ENCODE measurements around the gene FIG4. TPM values are rescaled to one million over a fixed set of nuclear protein-coding genes. Genes with fewer than 3 reads are reported as not detected.
A peak's percentile ranks its signal among the peaks of the same experiment; 100 is the strongest.
"Not testable (repeated sequence)": the region's sequence is repeated elsewhere in the genome, so short reads cannot be mapped to it uniquely, and the experiment has no call there.

Gene FIG4
- total RNA-seq, 1 experiment from 2014 or later = 15.7 TPM

GRCh38 chr6:109760208-109760607 lies 69.1 kb downstream of the FIG4 start:
- no peak for DNase-seq (ENCODE audit: low read depth)

DNA sequence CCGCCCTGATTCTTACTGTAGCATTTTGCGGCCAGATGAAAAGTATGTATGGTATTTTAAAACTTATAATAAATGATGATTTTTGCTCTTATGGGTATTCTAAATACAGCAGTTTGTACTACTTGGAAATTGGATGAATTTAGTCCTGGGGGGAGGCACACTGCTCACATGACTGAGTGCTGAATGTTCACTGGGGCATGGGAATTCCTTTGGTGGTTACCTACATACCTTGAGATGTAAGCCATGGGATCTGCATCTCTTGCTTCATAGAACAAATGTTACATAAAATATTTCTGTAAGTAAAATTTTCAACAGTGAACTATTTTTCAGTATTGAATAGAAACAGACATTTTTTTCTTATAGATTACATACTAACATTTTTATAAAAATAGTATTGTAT lies 71.1 kb downstream of the FIG4 start:
- no peak for DNase-seq (ENCODE audit: low read depth)

GRCh38 chr6:109762769-109763441 lies 71.8 kb downstream of the FIG4 start:
- DNase-seq (ENCODE audit: low read depth) = no peak

DNA sequence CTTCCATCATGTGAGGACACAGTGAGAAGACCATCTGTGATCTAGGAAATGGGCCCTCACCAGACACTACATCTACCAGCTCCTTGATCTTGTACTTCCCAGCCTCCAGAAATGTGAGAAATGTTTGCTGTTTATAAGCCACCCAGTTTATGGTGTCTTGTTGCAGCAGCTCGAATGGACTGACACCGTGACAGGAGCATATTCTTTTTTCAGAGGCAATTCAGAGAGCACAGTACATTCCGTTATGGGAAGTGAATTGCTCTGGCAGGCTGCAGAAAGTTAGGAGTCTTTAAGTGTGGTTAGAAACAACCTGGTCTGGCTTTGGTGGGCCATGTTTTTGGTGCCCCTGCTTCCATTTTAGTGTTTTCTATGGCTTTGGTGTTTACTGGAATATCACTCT lies 75.1 kb downstream of the FIG4 start:
- no peak for DNase-seq (ENCODE audit: low read depth)

DNA sequence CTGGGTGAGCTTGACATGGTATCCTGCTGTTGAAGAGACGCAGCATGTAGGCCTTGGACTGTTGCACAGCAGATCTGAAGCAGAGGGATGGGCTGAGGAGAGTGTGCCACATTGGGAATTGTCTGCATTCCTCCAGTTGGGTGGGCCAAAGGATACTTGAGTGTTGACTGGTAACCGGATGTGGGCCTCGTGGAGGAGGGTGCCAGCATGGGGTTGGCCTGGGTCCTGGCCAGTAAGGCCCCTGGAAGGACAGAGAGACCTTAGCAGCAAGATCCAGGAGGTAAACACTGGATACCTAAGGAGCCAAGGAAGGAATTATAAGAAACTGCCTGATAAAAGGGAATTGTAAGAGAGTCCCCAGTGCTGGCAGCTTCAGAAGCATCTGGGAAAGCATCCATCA lies 76.9 kb downstream of the FIG4 start:
- peak; percentile 23 for DNase-seq (ENCODE audit: low read depth)

DNA sequence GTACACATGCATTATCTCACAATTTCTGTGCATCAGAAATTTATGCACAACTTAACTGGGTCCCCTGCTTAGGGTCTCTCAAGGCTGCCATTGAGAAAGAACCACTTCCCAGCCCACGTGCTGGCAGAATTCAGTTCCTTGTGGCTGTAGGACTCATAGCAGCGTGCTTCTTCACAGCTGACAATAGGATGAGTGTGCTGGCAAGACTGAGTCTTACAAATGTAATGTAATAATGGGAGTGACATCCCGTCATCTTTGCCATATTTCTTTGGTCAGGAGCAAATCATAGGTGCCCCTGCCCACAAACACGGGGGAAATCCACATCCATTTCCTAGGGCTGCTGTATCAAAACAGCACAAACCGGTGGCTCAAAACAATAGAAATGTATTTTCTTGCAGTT lies 77.4 kb downstream of the FIG4 start:
- peak; percentile 38 for DNase-seq (ENCODE audit: low read depth)

GRCh38 chr6:109769213-109769612 lies 78.1 kb downstream of the FIG4 start:
- no peak for DNase-seq (ENCODE audit: low read depth)

- no peak for DNase-seq (ENCODE audit: low read depth)
Measured at GRCh38 chr6:109770047-109770446, 79.0 kb downstream of the FIG4 start.

- DNase-seq (ENCODE audit: low read depth) = no peak
Measured at GRCh38 chr6:109770779-109771178, 79.7 kb downstream of the FIG4 start.

DNA sequence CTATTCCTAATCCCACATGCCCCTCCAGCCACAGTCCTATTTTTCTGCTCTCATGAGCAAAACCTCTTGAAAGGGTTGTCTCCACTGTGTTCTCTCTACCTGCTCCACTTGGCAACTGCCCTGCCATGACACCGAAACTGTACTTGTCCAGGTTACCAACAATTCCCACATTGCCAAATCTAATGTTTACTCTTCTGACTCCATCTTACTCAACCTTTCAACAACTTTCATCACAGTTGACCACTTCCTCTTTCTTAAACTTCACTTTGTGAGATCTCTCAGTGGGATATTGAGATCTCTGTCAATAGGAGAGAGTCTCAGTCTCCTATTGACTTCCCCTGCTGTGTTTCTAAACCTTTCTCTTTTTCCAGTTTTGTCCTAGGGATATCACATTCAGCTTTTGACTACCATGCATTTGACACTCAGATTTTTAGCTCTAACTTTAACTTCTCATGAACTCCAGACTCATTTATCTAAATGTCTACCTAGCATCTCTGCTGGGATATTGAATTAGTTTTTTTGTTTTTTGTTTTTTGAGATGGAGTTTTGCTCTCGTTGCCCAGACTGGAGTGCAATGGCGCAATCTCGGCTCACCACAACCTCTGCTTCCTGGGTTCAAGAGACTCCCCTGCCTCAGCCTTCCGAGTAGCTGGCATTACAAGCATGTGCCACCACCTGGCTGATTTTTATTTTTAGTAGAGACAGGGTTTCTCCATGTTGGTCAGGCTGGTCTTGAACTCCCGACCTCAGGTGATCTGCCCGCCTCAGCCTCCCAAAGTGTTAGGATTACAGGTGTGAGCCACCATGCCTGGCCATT lies 81.1 kb downstream of the FIG4 start:
- DNase-seq (ENCODE audit: low read depth) = not testable (repeated sequence)

GRCh38 chr6:109772883-109773431 lies 81.9 kb downstream of the FIG4 start:
- peak; percentile 30 for DNase-seq (ENCODE audit: low read depth)

- DNase-seq (ENCODE audit: low read depth) = no peak
Measured at GRCh38 chr6:109781001-109781400, 89.9 kb downstream of the FIG4 start.

- DNase-seq (ENCODE audit: low read depth) = no peak
Measured at GRCh38 chr6:109782491-109782999, 91.4 kb downstream of the FIG4 start.

GRCh38 chr6:109783250-109783986 lies 92.3 kb downstream of the FIG4 start:
- DNase-seq (ENCODE audit: low read depth) = no peak

- no peak for DNase-seq (ENCODE audit: low read depth)
Measured at GRCh38 chr6:109787312-109787711, 96.2 kb downstream of the FIG4 start.

DNA sequence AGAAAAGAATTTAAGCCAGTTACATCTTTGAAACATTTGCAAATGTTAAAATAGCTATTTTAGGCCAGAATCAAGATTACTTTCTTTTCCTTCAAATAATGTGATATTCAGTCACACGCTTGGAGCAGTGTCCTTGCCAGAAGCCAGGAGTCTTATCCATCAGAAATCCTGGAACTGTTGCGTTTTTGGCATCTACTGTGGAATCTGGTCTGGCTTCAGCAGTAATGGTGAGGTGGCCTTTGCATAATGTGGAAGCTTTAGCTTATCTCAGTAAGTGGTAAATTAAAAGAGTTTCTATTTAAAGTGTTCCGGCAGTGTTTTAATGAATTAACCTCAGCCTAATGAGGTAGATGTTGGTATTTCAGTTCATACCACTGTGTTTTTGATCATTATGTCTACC lies 97.6 kb downstream of the FIG4 start:
- no peak for DNase-seq (ENCODE audit: low read depth)

GRCh38 chr6:109790131-109790530 lies 99.0 kb downstream of the FIG4 start:
- peak; percentile 70 for DNase-seq (ENCODE audit: low read depth)

DNA sequence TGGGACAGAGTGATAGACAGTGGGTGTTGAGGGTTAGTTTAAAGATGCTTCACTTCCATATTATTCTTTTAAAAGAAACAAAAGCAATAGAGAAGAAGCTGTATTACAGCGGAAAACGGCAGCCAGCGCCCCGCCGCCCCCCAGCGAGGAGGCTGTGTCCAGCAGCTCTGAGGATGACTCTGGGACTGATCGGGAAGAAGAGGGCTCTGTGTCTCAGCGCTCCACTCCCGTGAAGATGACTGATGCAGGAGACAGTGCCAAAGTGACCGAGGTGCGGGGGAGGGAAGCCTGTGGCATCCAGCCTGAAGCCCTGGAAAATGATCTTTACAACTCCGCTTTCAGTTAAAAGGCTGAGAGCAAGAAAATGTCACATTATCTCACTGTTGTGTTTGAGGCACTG lies 100.2 kb downstream of the FIG4 start:
- peak; percentile 66 for DNase-seq (ENCODE audit: low read depth)

- DNase-seq (ENCODE audit: low read depth) = no peak
Measured at GRCh38 chr6:109793021-109793420, 101.9 kb downstream of the FIG4 start.

- peak; percentile 94 for DNase-seq (ENCODE audit: low read depth)
Measured at GRCh38 chr6:109793792-109794191, 102.7 kb downstream of the FIG4 start.

DNA sequence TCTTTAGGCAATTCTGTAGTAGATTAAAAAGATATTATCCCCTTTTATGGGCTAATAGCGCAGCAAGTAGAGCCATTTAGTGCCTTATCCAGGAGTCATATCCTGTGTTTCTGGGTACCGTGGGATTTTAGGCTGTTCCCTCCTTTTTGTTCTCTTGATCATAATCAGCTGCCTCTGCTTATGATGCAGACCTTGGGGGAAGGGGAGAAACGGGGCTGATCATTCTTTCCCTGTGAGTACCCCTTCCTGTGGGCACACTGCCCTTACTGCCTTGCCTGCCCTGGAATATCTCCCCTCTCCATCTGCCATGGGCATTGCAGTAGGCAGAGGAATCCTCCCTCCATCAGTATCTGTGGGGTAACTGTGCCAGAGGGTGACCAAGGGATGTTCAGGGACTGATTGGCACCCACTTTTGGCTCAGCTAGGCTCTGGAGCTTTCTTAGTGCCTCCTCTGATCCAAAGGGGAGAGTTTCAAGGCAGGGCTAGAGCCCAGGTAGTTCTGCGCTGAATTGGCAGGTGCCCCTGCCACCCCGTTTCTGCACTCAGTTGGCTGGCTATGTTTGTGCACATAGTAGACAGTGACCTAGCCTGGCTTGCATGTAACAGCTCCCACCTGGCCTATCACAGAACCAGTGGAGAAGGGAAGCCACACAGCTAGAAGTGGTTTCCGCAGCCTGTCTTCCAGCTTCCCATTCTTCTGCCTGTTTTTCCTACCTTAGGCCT lies 103.3 kb downstream of the FIG4 start:
- peak; percentile 74 for DNase-seq (ENCODE audit: low read depth)

Data from LHCN-M2 (cell line).